NCI-H2081 treated with DMSO at 0.1 percent for 48 hours (cell line): ENCODE results near the gene MVB12A.

Experiments used
- DNase-seq: peaks from one replicate; lab custom pipeline; 2025; lab: John Stamatoyannopoulos, UW

The MVB12A gene

DNA sequence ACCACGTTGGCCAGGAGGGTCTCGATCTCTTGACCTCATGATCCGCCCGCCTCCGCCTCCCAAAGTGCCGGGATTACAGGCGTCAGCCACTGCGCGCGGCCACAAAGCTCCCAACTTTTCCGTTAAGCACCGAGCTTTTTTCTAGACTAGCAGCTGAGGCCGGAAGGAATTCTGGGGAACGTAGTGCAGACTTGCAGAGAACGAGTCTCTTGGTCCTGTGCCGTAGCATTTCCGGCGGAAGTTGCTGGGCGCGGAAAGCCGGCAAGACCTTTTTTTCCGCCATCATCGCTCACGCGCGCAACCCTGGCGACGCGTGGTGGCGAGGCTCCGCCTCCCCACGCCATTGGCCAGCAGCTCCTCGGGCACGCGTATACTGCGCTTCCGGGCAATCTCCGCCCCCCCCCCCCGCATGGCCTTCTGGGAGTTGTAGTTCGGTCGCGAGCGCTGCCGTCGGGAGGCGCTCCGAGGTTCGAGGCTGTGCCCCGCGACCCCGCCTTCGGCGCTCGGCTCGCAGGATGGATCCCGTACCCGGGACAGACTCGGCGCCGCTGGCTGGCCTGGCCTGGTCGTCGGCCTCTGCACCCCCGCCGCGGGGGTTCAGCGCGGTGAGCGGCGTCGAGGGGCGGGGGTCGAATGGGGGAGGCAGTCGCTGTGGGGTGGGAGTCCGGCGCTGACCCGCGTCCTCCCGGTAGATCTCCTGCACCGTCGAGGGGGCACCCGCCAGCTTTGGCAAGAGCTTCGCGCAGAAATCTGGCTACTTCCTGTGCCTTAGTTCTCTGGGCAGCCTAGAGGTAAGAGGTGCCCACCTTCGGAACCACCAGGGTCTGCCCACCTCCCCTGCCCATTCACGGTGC, at the start of gene MVB12A:
MVB12A (plus strand) TSS at position 427 of the 854 bp plus-strand sequence; CDS start at position 516, 89 bp downstream.
- DNase-seq: peak; percentile 94

DNA sequence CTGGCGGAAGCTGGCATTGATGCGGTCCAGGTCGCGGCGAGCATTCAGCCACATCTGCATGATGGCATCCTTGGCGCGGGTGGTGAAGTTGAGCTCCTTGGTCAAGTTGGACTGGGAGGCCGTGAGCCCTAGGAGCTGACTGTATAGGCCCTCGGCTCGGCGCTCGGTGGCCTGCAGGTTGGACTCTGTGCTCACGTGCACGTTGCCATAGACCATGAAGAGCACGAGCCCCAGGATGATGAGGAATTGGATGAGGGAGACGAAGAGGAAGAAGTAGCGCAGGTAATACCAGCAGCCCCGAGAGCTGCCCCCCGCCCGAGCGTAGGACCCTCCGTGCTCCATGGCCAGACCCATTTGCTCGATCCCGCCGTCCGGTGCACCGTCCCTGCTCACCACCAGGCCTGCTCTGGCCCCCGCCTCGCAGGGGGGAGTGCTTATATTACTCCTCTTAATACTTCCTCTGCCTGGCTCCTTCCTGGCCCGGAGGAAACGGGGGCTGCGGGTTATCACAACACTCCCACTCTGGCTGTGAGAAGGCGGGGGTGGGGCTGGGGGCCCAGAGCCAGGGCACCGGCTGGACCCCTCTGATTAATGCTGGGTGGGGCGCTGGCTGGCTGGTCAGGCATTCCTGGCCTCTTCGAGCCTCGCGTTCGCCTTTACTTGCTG, 42.8 kb upstream of the MVB12A start, which contains the start of gene PLVAP:
PLVAP (minus strand) TSS at position 408 of the 666 bp plus-strand sequence; CDS start at position 354, 54 bp downstream.
- no peak for DNase-seq

DNA sequence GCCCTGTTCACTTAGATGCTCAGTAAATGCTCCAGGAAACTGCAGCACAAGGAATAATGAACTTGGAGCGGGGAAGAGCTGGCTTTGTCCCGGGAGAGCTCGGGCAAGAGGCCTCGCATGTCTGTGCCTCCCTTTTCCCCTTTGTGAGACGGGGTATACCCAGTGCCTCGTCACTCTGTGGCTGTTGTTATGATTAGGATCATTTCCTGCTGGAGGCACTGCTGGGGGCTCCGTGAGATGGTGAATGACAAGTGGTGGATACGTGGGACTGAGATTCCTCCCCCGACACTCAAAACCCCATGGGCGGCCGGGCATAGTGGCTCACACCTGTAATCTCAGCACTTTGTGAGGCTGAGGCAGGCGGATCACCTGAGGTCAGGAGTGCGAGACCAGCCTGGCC, 41.6 kb upstream of the MVB12A start:
- DNase-seq: no peak

DNA sequence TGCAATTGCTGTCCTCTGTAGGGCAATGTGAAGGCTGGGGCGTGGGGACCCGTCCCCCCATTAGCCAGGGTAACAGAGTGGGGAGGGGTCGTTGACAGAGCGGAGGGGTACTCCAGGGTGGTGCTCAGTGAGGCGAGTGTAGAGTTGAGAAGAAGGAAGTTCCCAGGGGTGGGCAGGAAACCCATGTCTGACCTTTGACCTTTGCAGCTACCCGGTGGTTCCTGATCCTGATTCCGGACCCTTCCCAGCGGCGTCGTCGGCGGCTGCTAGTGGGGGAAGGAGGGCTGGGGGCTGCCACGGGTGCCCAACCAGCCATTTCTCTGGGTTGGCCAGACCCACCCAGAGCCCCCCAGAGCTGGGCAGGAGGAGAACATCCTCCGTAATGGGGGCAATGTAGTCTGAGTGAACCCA, 40.6 kb upstream of the MVB12A start:
- DNase-seq: no peak

DNA sequence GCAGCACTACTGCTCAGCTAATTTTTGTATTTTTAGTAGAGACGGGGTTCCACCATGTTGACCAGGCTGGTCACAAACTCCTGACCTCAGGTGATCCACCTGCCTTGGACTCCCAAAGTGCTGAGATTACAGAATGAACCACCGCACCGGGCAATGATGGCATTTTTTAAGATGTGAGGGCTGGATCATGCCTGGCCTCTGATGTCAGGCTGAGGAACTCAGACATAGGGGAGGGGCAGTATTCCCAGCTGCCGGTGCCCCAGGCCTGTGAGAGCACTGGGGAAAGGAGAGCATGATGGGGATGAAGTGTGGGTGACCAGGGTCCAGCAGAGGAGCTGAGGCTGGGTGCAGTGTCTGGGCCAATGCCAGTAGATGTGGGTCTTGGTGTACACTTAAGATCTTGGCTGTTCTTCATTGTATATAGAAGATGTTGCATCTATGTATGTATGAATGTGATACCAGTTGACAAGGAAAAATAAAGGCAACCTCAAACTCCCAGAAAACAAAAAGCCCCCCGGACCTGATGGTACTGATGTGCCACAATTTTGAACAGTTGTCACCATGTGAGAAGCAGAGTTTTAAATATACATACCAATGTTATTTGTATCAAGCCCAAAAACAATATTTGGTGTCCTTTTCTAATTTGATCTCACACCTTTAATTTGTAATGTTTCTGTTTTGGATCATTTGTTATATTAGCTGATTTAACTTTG, 39.3 kb upstream of the MVB12A start:
- no peak for DNase-seq

DNA sequence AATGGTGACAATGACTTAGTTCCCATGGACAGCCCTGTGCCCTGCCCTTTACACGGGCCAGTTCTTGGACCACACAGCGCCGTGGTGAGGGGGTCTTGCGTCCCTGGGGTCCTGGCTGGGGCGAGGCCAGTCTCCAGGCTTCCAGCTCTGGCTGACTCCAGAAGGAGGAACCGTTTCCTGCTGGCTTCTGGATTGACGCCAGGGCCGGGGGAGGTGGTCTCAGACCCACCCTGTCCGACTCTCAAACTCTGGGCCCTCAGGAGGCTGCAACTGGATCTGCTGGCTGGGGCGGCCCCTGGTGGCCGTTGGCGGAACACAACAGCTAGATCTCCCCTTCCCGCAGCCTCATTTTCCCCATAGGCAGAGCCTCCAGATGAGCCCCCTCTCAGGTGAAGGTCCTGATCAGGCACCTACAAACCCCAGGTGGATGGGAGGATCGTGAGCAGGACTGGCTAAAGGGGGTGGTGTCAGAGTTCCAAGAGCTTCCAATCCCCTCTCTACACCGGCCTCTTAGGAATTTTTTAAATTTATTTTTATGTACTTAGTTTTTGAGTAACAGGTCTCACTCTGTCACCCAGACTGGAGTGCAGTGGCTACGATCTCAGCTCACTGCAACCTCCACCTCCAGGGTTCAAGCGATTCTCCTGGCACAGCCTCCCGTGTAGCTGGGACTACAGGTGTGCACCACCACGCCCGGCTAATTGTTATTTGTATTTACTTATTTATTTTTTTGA, 33.8 kb upstream of the MVB12A start:
- no peak for DNase-seq

DNA sequence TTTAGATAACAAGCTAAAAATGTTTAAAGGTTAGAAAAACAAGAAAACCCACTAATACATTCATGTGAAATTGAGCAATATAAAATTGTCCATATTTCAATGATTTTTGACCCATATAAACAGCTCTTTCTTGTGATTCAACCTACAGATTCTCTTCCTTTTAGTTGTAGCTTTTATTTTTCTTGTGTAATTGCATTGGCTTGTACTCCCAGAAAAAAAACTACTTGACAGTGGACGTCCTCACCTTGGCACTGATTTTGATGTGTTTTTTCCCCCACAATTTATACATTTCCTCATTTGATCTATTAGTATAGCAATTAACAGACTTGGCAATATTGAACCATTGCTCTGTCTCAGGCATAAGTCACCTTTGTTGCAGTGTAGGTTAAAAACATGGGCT, 30.6 kb upstream of the MVB12A start:
- DNase-seq: no peak

DNA sequence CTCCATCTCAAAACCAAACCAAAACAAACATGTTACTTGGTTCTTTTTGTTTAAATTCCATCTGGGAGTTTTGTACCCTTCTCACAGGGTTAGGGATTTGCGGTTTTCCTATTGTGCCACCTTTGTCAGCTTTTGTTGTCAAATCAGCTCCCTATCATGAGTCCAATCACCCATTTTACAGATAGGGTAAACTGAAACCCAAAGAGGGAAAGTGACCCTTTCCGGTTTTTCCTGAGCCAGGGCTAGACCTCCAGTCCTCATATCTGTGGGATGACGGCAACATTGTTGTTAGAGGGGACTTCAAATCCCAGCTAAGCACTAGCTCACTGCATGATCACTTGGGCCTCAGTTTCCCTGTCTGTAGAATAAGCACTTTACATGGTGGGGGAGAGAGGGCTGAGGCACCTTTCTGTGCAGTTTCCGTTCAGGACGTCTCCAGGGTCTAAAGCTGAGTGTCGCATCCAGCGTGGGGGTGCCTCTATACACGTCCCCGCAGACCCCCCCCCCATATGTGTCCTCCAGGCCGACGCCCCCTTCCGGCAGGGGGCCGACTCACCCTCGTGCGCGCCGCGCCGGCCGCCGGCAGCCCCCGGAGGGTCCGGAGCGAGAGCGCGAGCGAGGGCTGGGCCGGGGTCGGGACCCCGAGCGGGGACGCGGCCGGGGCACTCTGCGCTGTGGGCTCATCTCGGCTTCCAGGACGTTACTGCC, 29.7 kb upstream of the MVB12A start:
- no peak for DNase-seq

DNA sequence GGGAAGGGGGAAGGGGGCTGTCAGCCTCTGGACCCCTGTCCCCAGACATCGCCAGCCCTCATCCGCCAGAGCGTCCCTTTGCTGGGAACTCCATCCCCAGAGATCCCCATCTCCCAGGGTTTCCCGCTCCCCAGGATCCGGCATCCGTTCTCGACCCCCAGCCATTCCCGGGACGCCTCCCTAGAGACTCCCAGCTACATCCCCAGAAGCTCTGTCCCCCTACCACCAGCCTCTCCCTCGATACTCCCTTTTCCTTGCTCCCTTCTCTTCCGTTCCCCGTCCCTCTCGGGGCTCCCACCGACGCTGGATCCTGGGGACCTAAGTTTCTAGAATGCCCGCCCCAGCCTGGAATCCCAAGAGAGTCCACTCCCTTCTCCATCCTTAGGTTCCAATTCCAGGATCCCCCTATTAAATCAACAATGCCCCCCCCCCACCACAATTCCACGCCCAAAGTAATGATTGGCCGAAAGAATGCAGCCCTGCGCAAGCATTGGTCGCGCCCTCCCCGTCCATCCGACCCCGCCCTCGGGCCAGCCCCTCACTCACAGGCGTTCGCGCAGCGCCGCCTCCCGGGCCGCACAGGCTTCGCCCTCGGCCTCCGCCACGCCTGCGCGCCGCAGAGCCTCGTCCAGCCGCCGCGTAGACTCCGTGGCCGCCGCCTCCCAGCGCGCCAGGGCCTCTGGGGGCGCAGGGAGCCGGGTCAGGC, 29.0 kb upstream of the MVB12A start:
- DNase-seq: peak; percentile 31

DNA sequence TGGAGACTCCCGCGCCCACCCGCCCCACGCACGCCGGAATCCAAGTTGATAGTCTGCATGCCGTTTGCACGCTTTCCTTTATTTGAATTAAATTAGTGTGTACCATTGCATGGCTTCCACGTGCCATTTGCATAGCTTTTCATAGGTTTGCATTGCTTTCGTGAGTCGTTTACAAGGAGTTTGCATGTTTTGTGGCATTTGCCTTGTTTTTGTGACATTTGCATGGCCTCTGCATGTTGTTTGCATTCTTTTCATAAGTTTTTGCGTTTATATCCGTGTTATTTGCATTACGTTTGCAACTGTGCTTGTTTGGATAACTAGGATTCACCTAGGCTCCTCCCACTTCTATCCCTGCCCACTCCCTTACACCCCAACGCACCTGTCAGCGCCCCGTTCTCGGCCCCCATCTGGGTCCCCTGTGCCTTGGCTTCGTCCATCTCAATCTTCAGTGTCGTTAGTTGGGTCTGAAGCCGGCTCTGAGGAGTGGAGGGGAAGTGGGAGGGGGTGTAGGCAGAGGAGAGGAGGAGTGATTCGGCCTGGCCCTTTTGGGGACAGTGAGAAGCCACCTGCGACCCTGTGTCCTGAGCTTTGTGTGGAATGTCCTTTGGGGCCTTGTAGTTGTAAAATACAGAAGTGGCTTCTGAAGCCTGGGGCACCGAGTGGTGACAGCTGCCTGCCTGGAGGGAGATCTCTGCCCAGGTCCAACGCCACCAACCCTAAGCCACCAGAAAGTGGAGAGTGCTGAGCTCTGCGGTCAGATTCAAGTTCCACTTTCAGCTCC, 28.3 kb upstream of the MVB12A start:
- no peak for DNase-seq

DNA sequence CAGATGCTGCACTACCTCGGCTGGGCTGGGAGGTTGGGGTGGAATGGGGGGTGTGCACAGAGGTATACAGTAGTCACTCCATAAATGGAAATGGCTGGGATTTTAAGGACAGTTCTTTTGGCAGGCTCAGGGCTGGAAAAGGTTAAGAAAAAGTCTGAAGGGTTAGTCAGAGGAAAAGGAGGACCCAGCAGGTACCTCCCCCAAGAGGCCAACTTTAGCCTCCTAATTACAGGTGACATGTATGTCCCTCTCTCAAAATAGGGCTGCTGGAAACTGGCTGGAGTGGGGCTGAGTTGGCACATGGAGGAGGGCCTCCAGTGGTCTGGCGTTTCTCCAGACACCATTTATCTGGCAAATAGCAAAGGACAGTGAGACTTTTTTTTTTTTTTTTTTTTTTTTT, 26.8 kb upstream of the MVB12A start:
- no peak for DNase-seq

DNA sequence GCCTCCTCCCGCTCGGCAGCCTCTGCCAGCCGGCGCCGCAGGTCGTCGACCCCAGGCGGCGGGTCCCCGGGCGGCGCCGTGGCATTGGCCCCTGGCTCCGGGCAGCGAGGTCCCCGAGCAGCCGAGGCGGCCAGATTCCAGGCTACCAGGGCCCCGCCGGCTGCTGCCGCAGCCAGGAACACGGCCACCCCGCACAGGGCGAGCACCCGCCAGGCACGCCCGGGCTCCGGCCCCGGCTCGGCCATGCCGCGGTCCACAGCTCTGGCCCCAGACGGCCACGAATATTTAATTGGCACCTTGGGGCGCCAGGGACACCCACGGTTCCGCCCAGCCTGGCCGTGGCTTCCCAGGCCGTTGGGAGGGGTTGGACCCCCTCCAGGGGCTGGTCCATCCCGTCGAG, 25.9 kb upstream of the MVB12A start, which contains the start of gene CCDC194:
CCDC194 (minus strand) TSS at position 283 of the 400 bp plus-strand sequence; CDS start at position 245, 38 bp downstream.
- DNase-seq: no peak

DNA sequence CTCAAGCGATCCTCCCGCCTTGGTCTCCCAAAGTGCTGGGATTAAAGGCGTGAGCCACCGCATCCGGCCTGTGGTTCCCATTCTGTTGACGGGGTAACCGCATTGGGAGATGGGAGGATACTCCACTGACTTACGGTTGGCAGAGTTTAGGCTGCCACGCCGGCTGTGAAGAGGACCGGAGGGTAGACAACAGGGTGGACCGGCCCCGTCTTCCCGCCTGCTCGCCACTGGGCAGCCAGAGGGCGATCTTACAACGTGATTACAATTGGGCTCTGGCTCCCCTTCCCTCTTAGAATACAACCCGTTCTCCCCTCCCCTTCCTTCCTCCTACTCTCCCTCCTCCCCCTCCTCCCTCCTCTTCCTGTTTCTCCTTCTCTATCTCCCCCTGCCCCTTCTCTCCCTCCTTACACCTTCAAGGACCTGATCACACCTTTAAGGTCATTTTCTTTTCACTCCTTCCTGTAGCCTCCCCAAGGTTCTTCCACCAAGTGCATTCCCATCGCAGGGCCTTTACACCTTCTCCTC, 24.9 kb upstream of the MVB12A start:
- no peak for DNase-seq

DNA sequence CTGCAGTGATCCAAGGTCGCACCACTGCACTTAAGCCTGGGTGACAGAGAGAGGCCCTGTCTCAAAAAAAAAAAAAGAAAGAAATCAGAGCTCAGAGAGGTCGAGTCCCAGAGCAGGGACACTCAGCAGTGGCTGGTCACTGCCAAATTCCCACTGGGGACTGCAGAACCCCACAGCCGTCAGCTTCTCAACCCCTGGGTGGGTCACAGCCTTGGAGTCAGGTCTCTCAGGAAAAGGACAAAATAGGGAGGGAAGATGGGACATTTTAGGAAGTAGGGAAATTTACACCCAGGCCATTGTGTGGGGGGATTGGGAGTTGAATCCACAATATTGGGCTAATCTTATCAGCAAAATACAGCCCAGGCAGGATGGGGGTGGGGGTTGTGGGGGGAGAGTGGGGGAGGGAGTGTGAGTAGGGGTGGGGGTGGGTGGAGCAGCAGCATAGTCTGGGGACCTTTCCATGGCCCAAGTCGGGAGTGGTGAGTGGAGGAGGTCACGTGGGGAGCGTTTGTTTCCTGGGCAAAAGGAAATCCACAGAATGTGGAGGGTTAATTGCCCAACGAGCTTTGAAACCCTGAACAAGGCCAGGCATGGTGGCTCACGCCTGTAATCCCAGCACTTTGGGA, 20.8 kb upstream of the MVB12A start:
- no peak for DNase-seq

DNA sequence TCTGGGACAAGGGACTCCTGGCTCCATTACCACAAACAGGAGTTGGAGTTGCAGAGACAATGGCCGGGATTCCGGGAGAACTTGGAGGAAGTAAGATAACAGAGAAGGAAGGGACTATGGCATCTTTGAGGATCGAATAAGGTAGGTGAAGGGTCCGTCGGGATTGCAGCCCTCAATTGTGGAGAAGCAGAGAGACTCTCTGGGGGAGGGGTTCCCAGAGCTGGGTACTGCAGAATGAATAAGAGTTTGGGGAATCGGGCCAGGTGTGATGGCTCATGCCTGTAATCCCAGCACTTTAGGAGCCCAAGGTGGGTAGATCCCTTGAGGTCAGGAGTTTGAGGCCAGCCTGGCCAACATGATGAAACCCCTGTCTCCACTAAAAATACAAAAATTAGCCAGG, 18.2 kb upstream of the MVB12A start:
- no peak for DNase-seq

DNA sequence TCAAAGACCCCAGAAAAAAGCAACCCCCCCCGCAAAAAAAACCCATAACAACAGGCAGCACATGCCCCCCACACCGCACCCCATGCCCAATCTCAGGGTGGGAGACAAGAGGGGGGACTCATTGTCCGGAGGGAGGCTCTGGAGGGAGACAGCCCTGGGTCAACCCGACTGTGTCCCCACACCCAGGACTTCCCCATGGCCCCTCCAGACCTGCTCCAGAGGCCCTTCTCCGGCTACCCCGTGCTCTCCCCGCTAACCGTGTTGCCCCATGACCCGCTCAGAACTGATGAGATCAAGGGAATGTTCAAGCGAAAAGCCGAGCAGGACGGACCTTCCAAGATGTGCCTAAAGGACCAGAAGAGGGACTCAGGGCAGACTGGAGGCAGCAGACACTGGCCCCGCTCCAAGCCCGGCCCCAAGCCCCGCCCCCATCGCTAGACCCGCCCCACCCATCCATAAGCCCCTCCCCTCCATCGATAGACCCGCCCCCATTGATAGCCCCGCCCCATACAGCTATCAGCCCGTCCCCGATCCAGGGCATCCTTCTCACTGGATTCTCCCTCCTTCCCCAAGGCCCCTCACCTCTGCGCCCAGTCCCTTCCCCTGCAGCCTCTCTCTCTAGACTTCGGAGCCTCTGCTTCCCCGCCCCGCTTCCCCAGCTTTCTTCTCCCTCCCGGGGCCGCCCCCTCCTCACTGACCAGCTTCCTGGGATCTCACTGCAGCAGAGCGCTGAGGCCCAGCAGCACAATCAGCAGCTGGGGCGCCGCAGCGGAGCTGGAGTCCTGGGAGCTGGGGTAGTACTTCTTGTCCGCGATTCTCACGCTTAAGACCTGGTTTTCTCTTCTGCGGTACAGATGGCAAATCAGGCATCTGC, 16.6 kb upstream of the MVB12A start:
- no peak for DNase-seq

DNA sequence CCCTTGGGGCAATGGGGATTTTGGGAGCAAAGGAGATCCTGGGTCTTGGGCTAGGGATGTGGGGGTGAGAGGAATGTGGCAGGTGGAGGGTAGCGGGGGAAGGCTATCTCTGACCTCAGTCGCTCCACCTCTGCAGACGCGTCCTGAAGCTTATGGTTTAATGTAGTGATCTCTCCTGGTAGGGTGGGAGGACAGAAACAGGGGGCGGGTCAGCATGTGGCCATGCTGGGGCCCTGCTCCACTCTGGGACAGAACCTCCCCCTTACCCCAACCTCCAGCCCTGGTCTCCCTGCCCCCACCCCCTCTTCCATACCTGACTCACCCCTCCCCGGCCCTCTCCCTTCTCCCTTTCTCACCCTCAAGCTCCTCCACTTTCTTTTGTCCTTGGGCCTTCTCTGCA, 15.8 kb upstream of the MVB12A start:
- DNase-seq: no peak

DNA sequence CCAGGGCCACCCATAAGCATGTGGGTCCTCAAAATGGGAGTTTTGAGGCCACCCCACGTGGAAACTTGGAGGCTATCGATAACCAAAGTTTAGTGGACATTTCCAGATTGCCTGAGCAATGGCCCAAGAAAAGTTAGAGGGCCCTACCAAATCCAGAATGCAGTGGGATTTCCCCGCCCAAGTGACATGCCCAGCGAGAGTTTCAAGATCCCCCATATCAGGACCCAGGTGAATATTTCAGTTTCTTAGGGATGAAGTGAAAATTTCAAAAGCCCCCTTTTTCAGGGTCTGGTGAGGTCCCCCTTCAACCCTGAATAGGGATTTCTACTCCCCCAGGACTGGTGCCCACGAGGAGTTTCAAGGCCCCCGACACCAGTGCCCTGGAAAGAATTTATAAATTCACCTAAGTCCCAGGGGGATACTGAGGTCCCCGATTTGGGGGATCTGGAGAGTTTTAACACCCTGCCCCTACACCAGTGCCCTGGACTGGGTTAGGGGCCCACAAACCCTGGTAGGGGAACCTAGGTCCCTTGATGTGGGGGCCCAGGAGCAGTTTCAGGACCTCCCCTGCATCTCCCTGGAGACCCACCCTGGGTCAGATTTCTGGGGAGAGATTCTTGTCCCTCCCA, 15.1 kb upstream of the MVB12A start:
- DNase-seq: no peak
